Measurements from ENCODE around the gene MORN5.

DNA sequence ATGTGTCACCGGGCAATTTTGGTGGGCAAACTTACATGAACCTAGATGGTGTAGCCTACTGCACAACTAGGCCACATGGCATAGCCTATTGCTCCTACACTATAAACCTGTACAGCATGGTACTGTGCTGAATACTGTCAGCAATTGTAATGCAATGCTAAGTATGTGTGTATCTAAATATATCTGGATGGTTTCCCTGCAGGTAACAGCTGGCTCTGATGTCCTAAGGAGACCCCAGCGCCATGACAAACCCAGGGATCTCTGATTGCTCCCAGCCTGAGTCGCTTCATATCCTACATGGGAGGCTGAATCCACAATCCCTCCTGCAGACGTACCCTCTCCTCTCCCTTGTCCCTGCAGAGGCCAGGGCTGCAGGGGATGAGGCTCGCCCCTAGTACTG lies 40.0 kb upstream of the MORN5 start:
- TF ChIP-seq EZH2 (IDR thresholded peaks at IDR 0.05; ENCODE audit: insufficient read depth, poor library complexity, severe bottlenecking) (no peak), EZH2phosphoT487 (IDR thresholded peaks at IDR 0.05; ENCODE audit: insufficient read depth, low read depth) (no peak)

Measured in GM23248 (cell line).